ENCODE data around the gene FABP1. TPM values are rescaled to one million over a fixed set of nuclear protein-coding genes. Genes with fewer than 3 reads are reported as not detected.

FABP1 gene
- total and polyA plus RNA-seq, 2 of the 4 experiments (the other 2 are of a cell fraction): not detected

DNA sequence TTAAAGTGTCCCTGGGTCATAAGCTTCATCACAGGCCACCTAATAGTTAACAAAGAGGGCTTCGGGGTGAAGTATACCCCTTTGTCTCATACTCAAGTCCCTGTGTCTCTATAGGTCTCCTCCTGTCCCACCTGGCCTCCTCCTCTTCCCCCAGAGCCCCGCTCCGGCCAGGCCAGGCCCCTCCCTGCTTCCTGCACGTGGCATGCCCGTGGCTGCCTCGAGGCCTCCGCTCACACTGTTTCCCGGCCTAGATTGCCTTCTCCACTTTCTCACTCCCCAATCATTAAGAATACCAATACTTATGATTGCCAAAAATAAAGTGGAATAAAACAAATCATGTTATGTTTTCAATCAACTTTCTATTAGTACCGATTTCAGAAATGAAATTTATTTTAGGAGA, 41.5 kb downstream of the FABP1 start:
- no peak overlapping the region for H2AK9ac ChIP-seq (replicated peaks; ENCODE audit: low read depth, low read length, poor library complexity)
- no peaks in the 10 kb centered on the region for H3K9me1 ChIP-seq (ENCODE audit: insufficient read depth, low read length)
- intact Hi-C loops (cut with micrococcal nuclease): no loop called here
- no peak overlapping the region for H4K91ac ChIP-seq (ENCODE audit: insufficient read depth, low read depth, low read length)
- H4K8ac ChIP-seq (ENCODE audit: low read depth in 2 of 2, low read length in 2 of 2): no peak overlapping the region
- H3K4me3 ChIP-seq (ENCODE audit: insufficient read depth, low read depth, low read length): no peak overlapping the region
- no peak overlapping the region for H3K27ac ChIP-seq (ENCODE audit: insufficient read depth, low read length)
- BruUV-seq (replicated peaks): no TSS peak
- H2AFZ ChIP-seq (replicated peaks; ENCODE audit: low read length, poor library complexity): no peak overlapping the region
- H3K9me3 ChIP-seq (ENCODE audit: control insufficient read depth, insufficient read depth, low read length): no peaks in the 10 kb centered on the region
- H4K20me1 ChIP-seq (ENCODE audit: insufficient read depth, low read length): no peaks in the 10 kb centered on the region
- H2BK120ac ChIP-seq (ENCODE audit: low read depth, low read length): no peak overlapping the region
- no peak overlapping the region for H3K4me2 ChIP-seq (ENCODE audit: low read depth, low read length)
- no peak overlapping the region for H3K56ac ChIP-seq (ENCODE audit: extremely low read depth, insufficient read depth, low read length)
- no peak for DNase-seq
- TF ChIP-seq RAD21 (IDR thresholded peaks at IDR 0.05; ENCODE audit: low read length) (no peak), BHLHE40 (IDR thresholded peaks at IDR 0.05; ENCODE audit: low read depth, low read length) (no peak), RFX5 (IDR thresholded peaks at IDR 0.05; ENCODE audit: low read depth, low read length) (no peak), MXI1 (IDR thresholded peaks at IDR 0.05; ENCODE audit: borderline replicate concordance, low read depth, low read length) (no peak), SMC3 (IDR thresholded peaks at IDR 0.05; ENCODE audit: low read depth, low read length) (no peak), MAFK (IDR thresholded peaks at IDR 0.05; ENCODE audit: low read depth, low read length) (no peak), CHD1 (IDR thresholded peaks at IDR 0.05; ENCODE audit: low read depth, low read length) (no peak), CEBPB (IDR thresholded peaks at IDR 0.05; ENCODE audit: low read depth, low read length) (no peak), POLR2A (IDR thresholded peaks at IDR 0.05; ENCODE audit: low read depth, low read length) (no peak), NFE2L2 (IDR thresholded peaks at IDR 0.05; ENCODE audit: low read depth, low read length) (no peak), MAZ (IDR thresholded peaks at IDR 0.05; ENCODE audit: borderline replicate concordance, low read depth, low read length) (no peak), RCOR1 (IDR thresholded peaks at IDR 0.05; ENCODE audit: insufficient replicate concordance, low read length) (no peak)
- TF ChIP-seq, protein P1, sequence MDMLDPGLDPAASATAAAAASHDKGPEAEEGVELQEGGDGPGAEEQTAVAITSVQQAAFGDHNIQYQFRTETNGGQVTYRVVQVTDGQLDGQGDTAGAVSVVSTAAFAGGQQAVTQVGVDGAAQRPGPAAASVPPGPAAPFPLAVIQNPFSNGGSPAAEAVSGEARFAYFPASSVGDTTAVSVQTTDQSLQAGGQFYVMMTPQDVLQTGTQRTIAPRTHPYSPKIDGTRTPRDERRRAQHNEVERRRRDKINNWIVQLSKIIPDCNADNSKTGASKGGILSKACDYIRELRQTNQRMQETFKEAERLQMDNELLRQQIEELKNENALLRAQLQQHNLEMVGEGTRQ (IDR thresholded peaks at IDR 0.05; ENCODE audit: low read depth, low read length): no peak
- TF ChIP-seq, protein P2, sequence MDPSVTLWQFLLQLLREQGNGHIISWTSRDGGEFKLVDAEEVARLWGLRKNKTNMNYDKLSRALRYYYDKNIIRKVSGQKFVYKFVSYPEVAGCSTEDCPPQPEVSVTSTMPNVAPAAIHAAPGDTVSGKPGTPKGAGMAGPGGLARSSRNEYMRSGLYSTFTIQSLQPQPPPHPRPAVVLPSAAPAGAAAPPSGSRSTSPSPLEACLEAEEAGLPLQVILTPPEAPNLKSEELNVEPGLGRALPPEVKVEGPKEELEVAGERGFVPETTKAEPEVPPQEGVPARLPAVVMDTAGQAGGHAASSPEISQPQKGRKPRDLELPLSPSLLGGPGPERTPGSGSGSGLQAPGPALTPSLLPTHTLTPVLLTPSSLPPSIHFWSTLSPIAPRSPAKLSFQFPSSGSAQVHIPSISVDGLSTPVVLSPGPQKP (IDR thresholded peaks at IDR 0.05; ENCODE audit: borderline replicate concordance, low read depth, low read length): no peak
- TF ChIP-seq, protein P3, sequence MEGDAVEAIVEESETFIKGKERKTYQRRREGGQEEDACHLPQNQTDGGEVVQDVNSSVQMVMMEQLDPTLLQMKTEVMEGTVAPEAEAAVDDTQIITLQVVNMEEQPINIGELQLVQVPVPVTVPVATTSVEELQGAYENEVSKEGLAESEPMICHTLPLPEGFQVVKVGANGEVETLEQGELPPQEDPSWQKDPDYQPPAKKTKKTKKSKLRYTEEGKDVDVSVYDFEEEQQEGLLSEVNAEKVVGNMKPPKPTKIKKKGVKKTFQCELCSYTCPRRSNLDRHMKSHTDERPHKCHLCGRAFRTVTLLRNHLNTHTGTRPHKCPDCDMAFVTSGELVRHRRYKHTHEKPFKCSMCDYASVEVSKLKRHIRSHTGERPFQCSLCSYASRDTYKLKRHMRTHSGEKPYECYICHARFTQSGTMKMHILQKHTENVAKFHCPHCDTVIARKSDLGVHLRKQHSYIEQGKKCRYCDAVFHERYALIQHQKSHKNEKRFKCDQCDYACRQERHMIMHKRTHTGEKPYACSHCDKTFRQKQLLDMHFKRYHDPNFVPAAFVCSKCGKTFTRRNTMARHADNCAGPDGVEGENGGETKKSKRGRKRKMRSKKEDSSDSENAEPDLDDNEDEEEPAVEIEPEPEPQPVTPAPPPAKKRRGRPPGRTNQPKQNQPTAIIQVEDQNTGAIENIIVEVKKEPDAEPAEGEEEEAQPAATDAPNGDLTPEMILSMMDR (conservative IDR thresholded peaks at IDR 0.05; ENCODE audit: low read depth, low read length): no peak
- H3K23ac ChIP-seq (ENCODE audit: low read depth, low read length): no peak overlapping the region
- no peak overlapping the region for H4K5ac ChIP-seq (ENCODE audit: low read depth, low read length)
- dilution Hi-C loops (cut with HindIII; ENCODE audit: low sequenced_read_pairs, unreplicated experiment): no loop called here
- 47% methylated on average over 2 of the region's 9 CpGs; no CpG with 5 or more reads in 1 of the 2 experiments for WGBS, 2 experiments (ENCODE audit: extremely low coverage in 2 of 2, insufficient read length in 1 of 2)
- H3K14ac ChIP-seq (replicated peaks; ENCODE audit: low read depth, low read length): no peak overlapping the region
- ChIA-PET POLR2A (ENCODE audit: unreplicated experiment) (no interaction called here), CTCF (interaction anchor here (0.5 kb wide), 1 partner anchor 413 kb away, joined by 3 read pairs; no protein-coding TSS in a partner anchor)
- no peak overlapping the region for H2BK15ac ChIP-seq (ENCODE audit: low read depth, low read length)
- H3K18ac ChIP-seq (ENCODE audit: low read depth, low read length): no peak overlapping the region
- no peak overlapping the region for H2AK5ac ChIP-seq (ENCODE audit: low read depth, low read length)
- no peak for ATAC-seq (ENCODE audit: low read depth)
- peaks cover 19% of the 10 kb centered on the region for H3K27me3 ChIP-seq (ENCODE audit: control insufficient read depth, insufficient read depth, low read length)
- in situ Hi-C loops (cut with MboI; ENCODE audit: low sequenced_read_pairs): no loop called here
- H3K36me3 ChIP-seq (ENCODE audit: control insufficient read depth, insufficient read depth, low read length): no peaks in the 10 kb centered on the region
- H2BK20ac ChIP-seq (ENCODE audit: low read depth, low read length): no peak overlapping the region
- H3K4ac ChIP-seq (ENCODE audit: low read depth, low read length): no peak overlapping the region
- H3K4me1 ChIP-seq (ENCODE audit: control insufficient read depth, insufficient read depth, low read length): no peaks in the 10 kb centered on the region
- no peak overlapping the region for H3K9ac ChIP-seq (ENCODE audit: low read depth, low read length)
- no peak overlapping the region for H2BK5ac ChIP-seq (ENCODE audit: low read depth, low read length, poor library complexity, severe bottlenecking)
- H3K79me1 ChIP-seq (ENCODE audit: low read depth in 1 of 2, low read length in 2 of 2): no peaks in the 10 kb centered on the region

Measured in IMR-90 (cell line).